Frontal cortex (tissue), 4 donors: ENCODE measurements around the gene HOGA1. TPM values are rescaled to one million over a fixed set of nuclear protein-coding genes. Genes with fewer than 3 reads are reported as not detected.
A peak's percentile ranks its signal among the peaks of the same experiment; 100 is the strongest.
"Not testable (repeated sequence)": the region's sequence is repeated elsewhere in the genome, so short reads cannot be mapped to it uniquely, and the experiment has no call there.

ENCODE experiments used
- DNase-seq, 2 donors: peaks; one replicate each; pipeline ENCODE4 v3.0.0; 2012; ENCODE audit warnings: low spot score in 2 of 2
- FAIRE-seq: peaks from 2 replicates; lab custom pipeline; 2012; peaks lifted over from hg19 to GRCh38; lab: Jason Lieb, UNC
- total RNA-seq: library from RNA; depleted of rRNA; stranded (reverse); fragments of >200 nt; gene quantifications from one replicate; pipeline ENCODE4 v1.2.3, GENCODE V29; 2014
- donor health status: control.
- donor health status: control.
- donor health status: control.

HOGA1 gene
- total RNA-seq, 1 donor from 2014 or later, result 0.41 TPM

- peak; percentile 24 for FAIRE-seq
- DNase-seq, result not testable (repeated sequence)
These were observed 7.7 kb upstream of the HOGA1 start for GRCh38 chr10:97576487-97576886.

- FAIRE-seq (no peak), DNase-seq (no peak)
These were observed 6.5 kb upstream of the HOGA1 start for GRCh38 chr10:97577701-97578100.

- DNase-seq (no peak), FAIRE-seq (no peak)
These were observed 5.9 kb upstream of the HOGA1 start for GRCh38 chr10:97578171-97578844.

GRCh38 chr10:97580421-97581367 lies 3.5 kb upstream of the HOGA1 start:
- no peak for FAIRE-seq
- DNase-seq, result peak in 1 of 2 donors; percentile 10

GRCh38 chr10:97582169-97582568 lies 2.0 kb upstream of the HOGA1 start:
- no peak for FAIRE-seq
- DNase-seq, result no peak

GRCh38 chr10:97583476-97583875 lies 713 bp upstream of the HOGA1 start:
- FAIRE-seq, result no peak
- DNase-seq, result no peak

GRCh38 chr10:97584798-97585438 lies 729 bp downstream of the HOGA1 start:
- DNase-seq, result no peak
- no peak for FAIRE-seq

GRCh38 chr10:97585439-97585811 lies 1.2 kb downstream of the HOGA1 start:
- no peak for DNase-seq
- FAIRE-seq, result no peak

- FAIRE-seq, result no peak
- DNase-seq, result no peak
These were observed 3.0 kb downstream of the HOGA1 start for GRCh38 chr10:97587183-97587582.

- FAIRE-seq, result no peak
- no peak for DNase-seq
These were observed 5.3 kb downstream of the HOGA1 start, which contains the start of gene C10orf62 for GRCh38 chr10:97589479-97589878. TSS of gene C10orf62 (plus strand) at chr10:97589721. CDS start at chr10:97589898, 177 bp downstream.

GRCh38 chr10:97590082-97590747 lies 6.0 kb downstream of the HOGA1 start:
- FAIRE-seq, result no peak

GRCh38 chr10:97590748-97591495 lies 6.7 kb downstream of the HOGA1 start:
- DNase-seq (no peak), FAIRE-seq (no peak)

More at GRCh38 chr10:97590082-97590747, 6.0 kb downstream of the HOGA1 start:
- no peak for DNase-seq

- no peak for FAIRE-seq
- DNase-seq, result no peak
These were observed 9.2 kb downstream of the HOGA1 start for GRCh38 chr10:97593421-97593820.

- DNase-seq, result no peak
- no peak for FAIRE-seq
These were observed 12.2 kb downstream of the HOGA1 start for GRCh38 chr10:97596101-97597082.

- DNase-seq (no peak), FAIRE-seq (no peak)
These were observed 13.6 kb downstream of the HOGA1 start for GRCh38 chr10:97597778-97598177.

- DNase-seq (no peak), FAIRE-seq (no peak)
These were observed 14.4 kb downstream of the HOGA1 start for GRCh38 chr10:97598407-97599271.

GRCh38 chr10:97599272-97599619 lies 15.1 kb downstream of the HOGA1 start:
- no peak for FAIRE-seq
- no peak for DNase-seq
